HEK293T (cell line): ENCODE results near the gene TRIM41.

Experiments
- ARNT ChIP-seq: fragments of 450-650 bp; IDR thresholded peaks from 2 replicates; pipeline ENCODE4 v1.6.1; 2017; ENCODE audit warnings: mild to moderate bottlenecking
- BHLHE40 ChIP-seq: fragments of 450-650 bp; IDR thresholded peaks from 2 replicates; pipeline ENCODE4 v1.6.1; 2016; ENCODE audit warnings: mild to moderate bottlenecking, moderate library complexity, borderline replicate concordance
- L3MBTL2 ChIP-seq: fragments of 450-650 bp; conservative IDR thresholded peaks from 2 replicates; pipeline ENCODE4 v1.6.1; 2016; ENCODE audit warnings: mild to moderate bottlenecking
- SP1 ChIP-seq: fragments of 450-650 bp; IDR thresholded peaks from 2 replicates; pipeline ENCODE4 v1.6.1; 2017
- SUZ12 ChIP-seq: fragments of 450-650 bp; IDR thresholded peaks from 2 replicates; pipeline ENCODE4 v1.6.1; 2016; ENCODE audit warnings: mild to moderate bottlenecking

DNA sequence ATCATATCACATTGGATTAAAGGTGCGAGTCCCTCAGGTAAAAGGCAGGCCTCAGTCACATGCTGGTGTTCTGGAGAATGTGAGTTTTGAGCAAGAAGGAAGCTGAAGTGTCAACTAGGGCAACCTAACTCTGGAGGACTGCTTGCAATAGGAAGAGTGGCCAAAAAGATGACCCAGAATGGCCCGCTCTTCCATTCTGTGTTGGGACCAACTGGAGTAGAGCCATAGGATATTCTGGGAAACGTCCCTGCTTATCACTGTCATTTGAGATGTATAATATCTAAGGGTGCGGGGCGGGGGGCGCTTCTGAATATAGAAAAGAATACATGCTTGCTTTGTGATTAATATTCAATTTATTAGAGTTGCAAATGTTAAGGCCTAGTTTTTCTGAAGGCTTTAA lies 11.0 kb upstream of the TRIM41 start:
- no peak for TF ChIP-seq ARNT
- no peak for TF ChIP-seq BHLHE40
- TF ChIP-seq L3MBTL2, result no peak
- TF ChIP-seq SUZ12, result no peak
- no peak for TF ChIP-seq SP1
